ENCODE data around the gene SAPCD2. TPM values are rescaled to one million over a fixed set of nuclear protein-coding genes. Genes with fewer than 3 reads are reported as not detected.

The SAPCD2 gene
- total and polyA plus RNA-seq, 11 donors: 0.09 to 2.0 (median 0.20) TPM

DNA sequence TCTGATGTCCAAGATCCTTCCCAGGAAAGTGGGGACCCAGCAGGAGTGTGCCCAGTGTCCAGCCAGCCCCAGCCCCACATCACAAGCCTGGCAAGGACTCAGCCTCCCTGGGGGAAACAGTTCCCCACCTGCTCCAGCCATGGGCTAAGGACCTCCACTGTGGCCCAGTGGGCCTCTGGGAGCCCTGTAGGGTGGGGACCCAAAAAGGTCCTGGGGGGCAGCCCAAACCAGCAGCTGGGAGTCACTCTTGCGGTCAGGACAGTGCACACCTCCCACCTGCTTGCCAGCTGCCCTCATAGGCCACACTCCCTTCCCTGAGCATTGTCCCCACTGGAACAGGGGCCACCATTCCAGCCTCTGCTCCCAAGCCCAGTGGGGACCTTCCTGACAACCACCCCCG is 44.0 kb downstream of the SAPCD2 start:
- intact Hi-C loops (cut with DNase I): loop anchor here in 3 of 10 donors (5.0 to 10.0 kb wide), 3 partner anchors 34 to 142 kb away; partner anchors contain the start of genes C8G (in 1 of the 3), PAXX (in 1 of the 3) and TRAF2 (in 1 of the 3)
- H3K27ac ChIP-seq: peak overlapping the region in 1 of 12 donors; percentile 8
- peaks cover 0 to 6% (median 0%) of the 10 kb centered on the region in 9 donors for H3K36me3 ChIP-seq
- H3K4me3 ChIP-seq: peak overlapping the region in 1 of 12 donors; percentile 73
- no peak for ATAC-seq
- no peaks in the 10 kb centered on the region for H3K9me3 ChIP-seq
- DNase-seq: no peak
- 85 to 94% (median 91%) methylated on average over 2 of the region's 2 CpGs for WGBS, 4 donors
- H3K27me3 ChIP-seq: no peaks in the 10 kb centered on the region
- TF ChIP-seq POLR2A (IDR thresholded peaks at IDR 0.05) (no peak), CTCF (IDR thresholded peaks at IDR 0.05) (no peak)
- peaks cover 5 to 45% (median 25%) of the 10 kb centered on the region in 12 donors for H3K4me1 ChIP-seq

- no peak for DNase-seq
- Histone ChIP-seq H3K27ac (no peak overlapping the region), H3K36me3 (peaks cover 0 to 11% (median 0%) of the 10 kb centered on the region in 9 donors), H3K4me1 (peaks cover 5 to 36% (median 25%) of the 10 kb centered on the region in 12 donors), H3K27me3 (no peaks in the 10 kb centered on the region), H3K9me3 (no peaks in the 10 kb centered on the region), H3K4me3 (no peak overlapping the region)
- 79 to 96% (median 90%) methylated on average over 9 to 21 of the region's 21 CpGs for WGBS, 4 donors
- no peak for ATAC-seq
- TF ChIP-seq CTCF (IDR thresholded peaks at IDR 0.05) (no peak), POLR2A (IDR thresholded peaks at IDR 0.05) (no peak)
- intact Hi-C loops (cut with DNase I): loop anchor here in 3 of 10 donors (5.0 to 10.0 kb wide), 3 partner anchors 33 to 141 kb away; partner anchors contain the start of genes C8G (in 1 of the 3), PAXX (in 1 of the 3) and TRAF2 (in 1 of the 3)
These were observed 44.8 kb downstream of the SAPCD2 start for GRCh38 chr9:137025517-137025966.

- no peak overlapping the region for H3K4me3 ChIP-seq
- H3K9me3 ChIP-seq: no peaks in the 10 kb centered on the region
- 81 to 98% (median 88%) methylated on average over 10 to 15 of the region's 15 CpGs for WGBS, 4 donors
- H3K4me1 ChIP-seq: peaks cover 0 to 22% (median 14%) of the 10 kb centered on the region in 12 donors
- peaks cover 0 to 21% (median 3%) of the 10 kb centered on the region in 9 donors for H3K36me3 ChIP-seq
- DNase-seq: no peak
- H3K27ac ChIP-seq: no peak overlapping the region
- H3K27me3 ChIP-seq: no peaks in the 10 kb centered on the region
- TF ChIP-seq CTCF (IDR thresholded peaks at IDR 0.05) (no peak), POLR2A (IDR thresholded peaks at IDR 0.05) (no peak)
- intact Hi-C loops (cut with DNase I): loop anchor here in 1 of 10 donors (10.0 kb wide), 1 partner anchor 139 kb away; the partner anchor contains the start of gene TRAF2
- ATAC-seq: no peak
These were observed 46.8 kb downstream of the SAPCD2 start for GRCh38 chr9:137023583-137023991.

DNA sequence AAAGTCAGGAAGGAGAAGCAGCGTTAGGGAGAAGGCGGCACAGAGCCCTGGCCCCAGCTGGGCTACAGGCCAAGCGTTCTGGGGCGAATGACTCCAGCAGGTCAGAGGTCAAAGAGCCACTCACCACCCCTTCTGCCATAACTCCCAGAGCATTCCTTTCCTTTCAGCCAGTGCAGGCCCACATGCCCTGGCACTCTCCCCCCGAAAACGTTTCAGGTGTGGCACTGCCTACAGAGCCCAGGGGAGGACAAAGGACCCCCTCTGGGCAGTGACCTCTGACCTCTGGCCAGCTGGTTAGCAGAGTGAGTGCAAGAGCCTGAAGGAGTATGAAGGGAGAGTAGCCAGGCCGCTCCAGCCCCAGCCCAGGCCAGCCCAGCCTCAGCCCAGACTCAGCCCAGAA is 47.2 kb downstream of the SAPCD2 start:
- no peak for TF ChIP-seq CTCF (IDR thresholded peaks at IDR 0.05)
- TF ChIP-seq POLR2A (IDR thresholded peaks at IDR 0.05): no peak
- WGBS, 4 donors: 83 to 88% (median 85%) methylated on average over 6 to 7 of the region's 7 CpGs
- H3K36me3 ChIP-seq: peaks cover 0 to 22% (median 3%) of the 10 kb centered on the region in 9 donors
- DNase-seq (no peak), ATAC-seq (no peak)
- H3K9me3 ChIP-seq: no peaks in the 10 kb centered on the region
- intact Hi-C loops (cut with DNase I): loop anchor here in 1 of 10 donors (10.0 kb wide), 1 partner anchor 138 kb away; the partner anchor contains the start of gene TRAF2
- H3K27ac ChIP-seq: no peak overlapping the region
- H3K4me3 ChIP-seq: no peak overlapping the region
- H3K27me3 ChIP-seq: no peaks in the 10 kb centered on the region
- peaks cover 0 to 18% (median 11%) of the 10 kb centered on the region in 12 donors for H3K4me1 ChIP-seq
